GM19328 (cell line): ENCODE results near the gene KCNS1.
"Not testable (repeated sequence)": the region's sequence is repeated elsewhere in the genome, so short reads cannot be mapped to it uniquely, and the experiment has no call there.

ENCODE experiments used
- ATAC-seq: cut with Tn5 transposase; IDR thresholded peaks from one replicate; pipeline ENCODE4 v1.9.1; 2021; ENCODE audit warnings: mild to moderate bottlenecking, moderate library complexity; ENCODE audit not compliant: unreplicated experiment

Gene KCNS1

DNA sequence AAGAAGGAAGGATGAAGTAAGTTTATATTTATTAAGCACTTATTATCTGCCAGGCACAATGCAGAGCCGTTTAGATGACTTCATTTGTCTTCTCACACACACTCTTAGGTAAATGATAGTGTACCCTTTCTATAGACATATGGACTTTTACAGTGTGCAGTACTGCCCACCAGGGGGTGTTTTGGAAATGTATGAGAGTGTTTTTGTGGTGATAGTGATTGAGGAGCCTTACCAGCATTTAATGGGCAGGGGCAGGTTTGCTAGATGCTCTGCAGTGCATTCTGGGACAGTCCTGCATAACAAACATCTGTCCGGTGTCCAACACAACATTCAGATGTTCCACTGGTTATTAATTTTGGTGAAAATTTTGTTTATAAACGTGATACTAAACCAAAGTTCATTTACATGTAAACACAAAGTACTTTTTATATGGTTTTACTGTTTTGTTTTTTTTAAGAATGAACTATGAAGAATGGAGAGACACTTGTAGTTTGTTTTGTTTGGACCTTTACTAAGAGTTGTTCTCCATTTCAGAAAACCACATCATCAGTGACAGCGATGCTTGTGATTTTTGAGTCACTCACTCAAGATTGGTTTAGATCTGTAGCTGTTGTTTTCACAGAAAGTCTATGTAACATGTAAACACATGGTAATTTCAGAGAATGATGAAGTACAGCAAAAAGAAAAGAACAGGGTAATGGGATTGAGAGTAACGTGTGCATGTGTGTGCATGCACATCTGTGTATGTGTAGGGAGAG, 19.9 kb downstream of the KCNS1 start:
- no peak for ATAC-seq

DNA sequence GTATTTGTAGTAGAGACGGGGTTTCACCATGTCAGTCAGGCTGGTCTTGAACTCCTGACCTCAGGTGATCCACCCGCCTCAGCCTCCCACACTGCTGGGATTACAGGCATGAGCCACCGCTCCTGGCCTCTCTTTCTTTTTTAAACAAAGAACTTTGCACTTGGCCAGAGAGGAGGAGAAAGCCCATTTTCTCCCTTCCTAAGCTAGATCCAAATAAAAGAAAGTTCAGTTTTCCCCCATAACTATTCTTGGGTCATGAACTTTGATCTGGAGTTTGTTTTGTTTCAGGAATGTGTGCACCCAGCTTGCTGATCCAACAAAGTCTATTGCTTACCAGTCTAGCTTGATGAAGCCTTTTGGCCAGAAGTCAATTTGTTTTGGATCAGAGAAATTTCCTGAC, 23.4 kb downstream of the KCNS1 start:
- no peak for ATAC-seq

DNA sequence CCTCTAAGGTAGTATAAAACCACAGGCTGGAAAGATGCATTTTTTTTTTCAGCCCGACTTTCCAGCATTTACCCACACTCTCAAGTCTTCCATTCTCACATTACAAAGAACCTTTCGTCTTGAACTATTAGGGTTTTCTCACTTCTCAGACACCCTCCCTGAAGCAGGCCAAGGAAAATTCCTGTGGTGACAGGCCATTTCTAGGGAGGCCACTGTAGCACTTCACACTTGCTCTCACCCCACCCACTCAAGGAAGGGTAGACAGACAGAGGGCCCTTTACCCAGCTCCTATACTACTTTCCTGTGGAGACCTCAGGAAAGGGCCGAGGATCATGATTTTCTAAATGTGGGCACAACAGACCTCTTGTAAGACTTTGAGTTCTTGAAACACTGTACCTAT, 27.7 kb downstream of the KCNS1 start:
- no peak for ATAC-seq

DNA sequence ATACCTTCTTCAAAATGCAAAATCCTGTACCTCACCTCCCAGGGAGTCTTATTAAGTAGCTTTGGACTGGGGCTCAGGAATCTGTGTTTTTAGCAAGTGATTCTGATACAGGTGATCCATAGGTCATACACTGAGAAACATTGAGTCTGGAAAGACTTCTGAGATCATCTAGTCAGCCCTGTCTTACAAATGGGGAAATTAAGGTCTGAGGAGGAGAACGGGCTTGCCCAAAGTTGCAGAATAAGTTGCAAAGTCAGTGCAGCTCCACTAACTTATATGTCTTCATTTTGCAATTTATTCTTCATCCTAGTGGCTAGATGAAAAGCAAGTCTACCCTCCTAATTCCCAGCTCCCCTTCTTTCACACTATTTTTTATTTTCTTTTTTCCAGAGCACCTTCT, 28.9 kb downstream of the KCNS1 start:
- ATAC-seq, result no peak

DNA sequence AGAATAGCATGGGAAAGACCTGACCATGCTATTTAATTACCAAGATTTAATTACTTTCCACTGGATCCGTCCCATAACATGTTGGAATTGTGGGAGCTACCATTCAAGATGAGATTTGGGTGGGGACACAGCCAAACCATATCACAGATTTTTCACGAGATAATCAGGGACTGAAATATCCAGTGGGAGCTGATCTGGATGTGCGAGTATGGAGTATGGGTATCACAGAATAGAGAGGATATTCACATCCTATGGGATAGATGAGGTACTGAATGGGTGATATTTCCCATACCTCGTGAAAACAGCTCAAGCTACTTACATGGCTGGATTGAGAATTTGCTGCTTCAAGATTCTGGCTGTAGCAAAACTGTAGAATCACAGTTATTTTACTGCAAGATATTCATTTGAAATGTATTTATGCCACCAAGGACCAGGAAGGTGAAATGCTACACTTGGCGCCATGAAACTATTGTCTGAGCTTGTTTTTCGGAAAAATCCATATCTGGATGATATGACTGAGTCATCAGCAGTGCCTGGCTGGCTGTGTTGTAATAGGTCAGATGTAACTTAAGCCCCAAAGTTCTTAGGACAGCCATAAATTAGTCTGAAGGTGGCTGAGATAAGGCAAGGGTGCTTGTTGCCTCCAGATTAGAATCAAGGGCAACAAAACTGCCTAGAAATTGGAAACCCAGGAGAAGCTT, 29.8 kb downstream of the KCNS1 start:
- ATAC-seq, result no peak

DNA sequence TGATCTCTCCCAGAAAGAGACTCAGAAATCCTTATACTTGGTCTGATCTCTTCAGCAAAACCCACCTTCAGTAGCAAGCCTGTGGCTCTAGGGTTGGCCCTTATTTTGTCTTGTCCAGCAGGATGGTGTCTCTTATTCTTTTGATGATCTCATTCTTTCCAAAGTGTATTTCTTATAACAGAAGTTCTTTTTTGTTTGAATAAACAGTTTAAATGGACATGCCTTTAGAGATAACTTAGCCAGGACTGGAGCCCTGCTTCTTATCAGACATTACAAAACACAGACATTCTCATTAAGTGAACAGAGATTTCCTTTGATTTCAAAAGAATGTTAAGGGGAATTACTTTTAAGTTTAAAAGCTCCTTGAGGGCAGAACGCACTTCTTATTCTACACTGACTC, 31.7 kb downstream of the KCNS1 start:
- ATAC-seq, result no peak

DNA sequence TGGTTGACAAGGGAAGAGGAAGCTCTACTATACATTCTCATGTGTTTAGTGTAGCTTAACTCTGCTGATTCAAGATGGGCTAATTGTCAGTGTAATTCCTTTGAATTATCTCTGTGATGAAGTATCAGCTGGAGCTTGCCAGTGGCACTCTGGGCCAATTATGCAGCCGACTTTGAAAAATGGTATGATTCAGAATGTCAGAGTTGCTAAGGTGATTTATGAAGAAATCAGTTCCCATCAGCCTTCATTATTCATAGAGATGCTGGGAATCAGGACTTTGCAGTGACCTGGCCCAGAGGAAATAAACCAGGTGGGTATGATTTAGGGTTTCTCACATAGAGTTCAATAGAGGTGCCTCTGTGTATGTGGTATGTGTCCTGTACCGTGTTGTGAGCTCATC, 33.4 kb downstream of the KCNS1 start:
- no peak for ATAC-seq

DNA sequence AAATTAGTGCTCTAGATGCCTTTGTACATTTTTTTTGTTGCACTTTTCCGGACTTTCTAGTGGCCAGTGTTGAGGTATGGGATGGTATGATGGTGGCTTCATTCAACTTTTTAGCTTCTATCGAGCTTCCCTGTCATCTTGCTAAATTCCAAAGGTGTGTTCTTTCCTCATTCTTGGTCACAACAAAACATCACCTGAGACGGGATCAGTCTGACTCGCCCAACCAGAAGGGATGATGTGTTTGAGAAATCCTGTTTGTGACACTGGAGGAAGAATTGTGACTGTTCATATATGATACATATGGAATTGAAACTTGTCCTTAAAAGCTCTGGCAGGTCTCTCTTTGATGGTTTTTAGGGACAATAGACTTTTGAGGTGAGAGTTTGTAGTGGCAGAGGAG, 33.8 kb downstream of the KCNS1 start:
- ATAC-seq, result no peak

DNA sequence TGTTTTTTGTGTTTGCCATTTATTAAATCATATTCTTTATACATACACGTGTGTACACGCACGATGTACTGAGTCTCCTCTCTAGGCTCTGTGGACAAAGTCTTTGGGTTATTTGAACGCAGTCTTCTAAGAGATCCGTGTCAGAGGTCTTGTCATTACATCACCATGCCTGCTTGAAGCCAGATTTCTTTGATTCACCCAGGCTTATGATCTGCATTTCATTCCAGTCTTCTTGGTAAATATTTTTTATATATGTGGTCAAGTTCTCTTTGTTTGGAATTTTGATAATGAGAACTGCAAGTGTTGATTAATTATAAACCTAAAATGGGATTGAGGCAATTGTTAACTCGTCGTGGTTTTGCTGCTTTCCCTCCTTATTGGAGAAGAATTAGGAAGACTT, 34.6 kb downstream of the KCNS1 start:
- no peak for ATAC-seq

DNA sequence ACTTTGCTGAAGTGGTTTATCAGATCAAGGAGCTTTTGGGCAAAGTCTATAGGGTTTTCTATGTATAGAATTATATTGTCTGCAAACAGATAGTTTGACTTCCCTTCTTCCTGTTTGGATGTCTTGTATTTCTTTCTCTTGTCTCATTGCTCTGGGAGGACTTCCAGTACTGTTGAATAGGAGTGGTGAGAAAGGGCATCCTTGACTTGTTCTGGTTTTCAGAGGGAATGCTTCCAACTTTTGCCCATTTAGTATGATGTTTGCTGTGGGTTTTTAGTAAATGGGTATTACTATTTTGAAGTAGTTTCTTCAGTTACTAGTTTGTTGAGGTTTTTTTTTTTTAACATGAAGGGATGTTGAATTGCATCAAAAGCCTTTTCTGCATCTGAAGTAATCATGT, 36.1 kb downstream of the KCNS1 start:
- no peak for ATAC-seq

DNA sequence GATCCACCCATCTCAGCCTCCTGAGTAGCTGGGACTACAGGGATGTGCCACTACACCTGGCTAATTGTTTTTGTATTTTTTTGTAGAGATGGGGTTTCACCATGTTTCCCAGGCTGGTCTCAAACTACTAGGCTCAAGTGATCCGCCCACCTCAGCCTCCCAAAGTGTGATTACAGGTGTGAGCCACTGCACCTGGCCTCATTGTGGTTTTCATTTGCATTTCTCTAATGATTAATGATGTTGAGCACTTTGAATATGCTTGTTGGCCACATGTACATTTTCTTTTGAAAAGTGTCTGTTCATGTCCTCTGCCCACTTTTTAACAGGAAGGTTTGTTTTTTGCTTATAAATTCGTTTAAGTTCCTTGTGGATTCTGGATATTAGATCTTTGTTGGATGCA, 37.8 kb downstream of the KCNS1 start:
- ATAC-seq, result not testable (repeated sequence)

DNA sequence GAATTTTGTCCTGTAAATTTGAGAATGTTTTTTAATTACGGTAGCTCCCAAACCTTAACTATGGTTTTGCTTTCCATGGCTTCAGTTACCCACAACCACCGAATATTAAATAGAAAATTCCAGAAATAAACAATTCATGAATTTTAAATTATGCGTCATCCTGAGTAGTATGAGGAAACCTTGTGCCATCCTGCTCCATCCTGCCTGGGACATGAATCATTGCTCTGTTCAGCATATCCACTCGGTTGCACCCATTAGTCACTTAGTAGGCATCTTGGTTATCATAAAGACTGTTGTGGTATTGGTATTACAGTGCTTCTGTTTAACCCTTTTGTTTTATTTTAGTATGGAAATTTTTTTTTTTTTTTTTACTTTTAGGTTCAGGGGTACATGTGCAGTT, 39.7 kb downstream of the KCNS1 start:
- ATAC-seq, result no peak

DNA sequence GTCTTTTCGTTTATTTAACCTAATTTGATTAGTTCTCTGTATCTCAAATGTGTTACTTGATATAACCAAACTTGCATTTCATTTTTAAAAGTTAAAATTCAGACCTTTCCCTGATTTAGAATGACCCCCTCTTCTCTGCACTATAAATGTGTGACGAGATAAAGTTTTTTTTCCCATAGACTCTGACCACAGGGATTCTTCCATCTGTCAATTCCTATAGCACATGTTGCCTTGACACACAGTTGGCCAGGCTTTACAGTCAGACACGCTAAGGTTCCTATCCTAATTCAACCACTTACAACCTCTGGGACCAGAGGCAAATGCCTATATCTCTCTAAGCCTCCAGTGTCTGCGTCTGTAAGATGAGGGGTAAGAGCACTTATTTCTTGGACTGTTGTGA, 40.6 kb downstream of the KCNS1 start:
- ATAC-seq, result no peak

DNA sequence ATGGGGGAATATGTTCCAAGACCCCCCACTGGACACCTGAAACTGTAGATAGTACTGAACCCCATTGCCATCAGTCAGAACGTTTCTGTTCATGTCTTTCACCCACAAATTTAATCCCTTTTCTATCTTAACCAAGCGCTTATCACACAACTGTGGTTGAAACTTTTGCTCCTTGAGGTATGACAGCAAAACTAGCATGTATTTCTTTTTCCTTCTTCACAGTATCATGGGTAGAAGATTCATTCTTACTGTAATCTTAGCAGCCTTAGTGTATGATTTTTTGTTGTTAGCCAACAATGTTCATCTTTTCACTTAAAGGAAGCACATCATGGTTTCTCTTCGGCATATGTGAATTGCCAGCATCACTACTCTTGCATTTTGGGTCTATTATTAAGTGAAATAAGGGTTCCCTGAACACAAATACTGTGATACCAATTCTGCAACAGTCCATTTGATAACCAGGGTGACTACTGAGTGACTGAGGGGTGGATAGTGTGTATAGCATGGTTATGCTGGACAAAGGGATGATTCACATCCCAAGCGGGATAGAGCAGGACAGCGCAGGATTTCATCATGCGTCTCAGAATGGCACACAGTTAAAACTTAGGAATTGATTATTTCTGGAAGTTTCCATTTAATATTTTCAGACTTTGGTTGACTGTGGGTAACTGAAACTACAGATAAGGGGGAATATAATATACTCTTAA, 41.8 kb downstream of the KCNS1 start:
- ATAC-seq, result no peak

DNA sequence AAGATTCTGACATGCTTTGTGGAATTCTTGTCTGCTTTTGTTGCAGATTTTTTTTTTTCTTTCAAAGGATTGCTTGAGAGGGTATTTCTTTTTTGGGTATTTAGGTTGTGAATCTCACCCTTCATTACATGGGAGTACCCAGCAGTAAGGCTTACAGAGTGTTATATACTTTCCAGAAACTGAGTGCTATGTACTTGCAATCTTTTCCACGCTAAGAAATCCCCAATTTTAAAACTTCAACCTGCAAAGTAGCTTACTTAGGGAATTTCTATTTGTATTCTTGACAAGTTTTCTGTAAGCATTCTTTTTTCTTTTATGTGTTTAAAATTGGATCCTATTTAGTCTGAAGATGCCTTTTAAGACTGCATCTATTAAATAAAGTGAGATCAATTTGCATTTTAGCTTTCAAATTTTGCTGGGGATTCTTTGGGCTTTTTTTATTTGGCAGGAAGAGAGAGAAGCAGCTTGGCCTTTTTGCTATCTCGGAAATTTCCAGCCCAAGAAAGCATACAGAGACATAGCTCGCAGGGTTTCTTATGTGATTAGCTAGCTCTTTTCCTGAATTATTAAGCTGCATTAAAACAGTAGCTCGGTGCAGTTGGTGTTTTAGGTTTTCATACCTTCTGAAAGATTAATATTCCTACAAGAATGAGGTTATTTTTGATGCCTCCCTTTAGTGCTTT, 42.6 kb downstream of the KCNS1 start:
- ATAC-seq, result no peak

DNA sequence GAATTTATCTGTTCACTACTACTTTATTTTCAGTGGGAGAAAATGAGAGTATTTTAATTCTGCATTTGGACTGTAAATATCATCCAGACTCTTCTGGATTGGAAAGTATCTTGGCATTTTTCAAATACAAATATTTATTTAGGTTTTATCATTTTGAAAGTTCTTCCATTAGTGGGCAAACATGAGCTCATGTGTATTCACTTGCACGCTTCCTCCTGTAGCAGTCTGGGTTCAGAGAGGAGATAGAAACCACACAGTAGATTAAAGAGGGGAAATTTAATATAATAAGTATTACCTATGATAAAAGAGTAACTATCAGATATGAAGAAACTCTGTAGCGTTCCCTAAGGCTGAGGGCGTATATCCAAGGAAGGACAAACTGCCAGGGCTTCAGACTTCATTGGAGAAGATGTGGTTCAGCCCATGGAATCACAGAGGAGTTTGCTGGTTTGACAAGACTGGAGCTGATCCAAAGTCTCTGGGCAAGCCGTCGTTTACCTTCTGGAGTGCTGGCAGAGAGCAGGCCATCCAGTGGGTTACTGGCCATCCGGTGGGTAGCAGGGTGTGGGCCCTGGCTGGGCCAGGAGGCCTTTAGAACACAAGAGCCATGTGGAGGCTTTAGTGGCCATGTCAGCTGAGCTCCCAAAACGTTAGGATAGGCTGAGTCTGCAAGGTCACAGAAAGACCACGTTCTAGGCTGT, 44.3 kb downstream of the KCNS1 start:
- no peak for ATAC-seq

DNA sequence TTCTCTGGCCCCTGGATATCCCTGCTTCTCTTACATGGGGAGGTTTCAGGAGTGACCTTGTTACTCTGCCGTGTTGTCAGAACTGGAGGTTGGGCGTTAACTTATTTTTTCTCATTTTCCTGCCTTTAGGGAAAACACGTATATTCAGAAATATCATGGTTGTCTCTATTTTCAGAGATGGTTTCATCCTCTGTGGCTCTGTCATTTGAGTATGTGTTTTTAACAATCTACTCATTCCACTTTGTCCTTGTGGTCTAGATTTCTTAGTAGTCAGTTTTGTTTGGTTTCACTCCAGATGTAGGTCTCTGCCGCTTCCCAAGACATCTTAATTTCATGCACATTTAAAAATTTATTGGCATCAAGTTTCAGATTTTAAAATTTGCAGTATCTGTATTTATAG, 45.9 kb downstream of the KCNS1 start:
- ATAC-seq, result no peak

DNA sequence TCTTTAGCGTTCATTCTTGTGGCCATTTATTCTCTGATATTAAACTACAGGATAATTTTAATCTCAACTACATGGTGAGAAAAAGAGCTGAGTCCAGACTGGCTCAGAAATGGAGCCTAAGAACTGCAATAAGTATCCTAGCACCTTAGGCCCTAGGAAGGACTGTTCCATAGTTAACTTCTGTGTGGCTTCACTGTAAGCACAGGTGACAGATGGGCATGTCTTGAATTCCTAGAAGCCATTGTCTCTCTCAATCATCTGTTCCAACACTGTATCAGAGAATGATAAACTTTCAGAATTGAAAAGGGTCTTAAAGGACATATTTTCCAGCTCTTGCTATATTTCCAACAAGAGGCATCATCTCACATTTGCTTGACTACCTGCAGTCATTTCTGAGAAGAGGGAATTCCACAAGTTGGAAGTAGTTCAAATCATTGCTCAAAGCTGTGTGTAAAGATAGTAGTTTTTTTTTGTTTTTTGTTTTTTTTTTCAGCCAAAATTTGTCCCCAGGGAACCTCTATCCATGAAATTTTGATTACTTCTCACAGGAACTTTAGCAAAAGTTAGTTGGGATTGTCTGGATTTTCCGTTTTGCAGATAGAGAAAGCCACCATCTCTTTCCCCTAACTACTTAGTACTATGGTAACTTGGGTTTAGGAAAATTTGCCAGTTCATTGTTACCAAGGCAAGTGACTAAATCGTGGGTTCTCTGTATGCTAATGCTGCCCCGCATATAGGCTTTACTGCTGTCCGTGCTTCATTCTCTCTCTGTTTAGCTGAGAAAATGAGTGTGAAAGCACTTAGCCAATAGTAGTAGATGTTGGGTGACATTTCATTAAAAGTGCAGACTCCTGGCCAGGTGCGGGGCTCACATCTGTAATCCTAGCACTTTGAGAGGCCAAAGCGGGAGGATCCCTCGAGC, 47.2 kb downstream of the KCNS1 start:
- no peak for ATAC-seq

DNA sequence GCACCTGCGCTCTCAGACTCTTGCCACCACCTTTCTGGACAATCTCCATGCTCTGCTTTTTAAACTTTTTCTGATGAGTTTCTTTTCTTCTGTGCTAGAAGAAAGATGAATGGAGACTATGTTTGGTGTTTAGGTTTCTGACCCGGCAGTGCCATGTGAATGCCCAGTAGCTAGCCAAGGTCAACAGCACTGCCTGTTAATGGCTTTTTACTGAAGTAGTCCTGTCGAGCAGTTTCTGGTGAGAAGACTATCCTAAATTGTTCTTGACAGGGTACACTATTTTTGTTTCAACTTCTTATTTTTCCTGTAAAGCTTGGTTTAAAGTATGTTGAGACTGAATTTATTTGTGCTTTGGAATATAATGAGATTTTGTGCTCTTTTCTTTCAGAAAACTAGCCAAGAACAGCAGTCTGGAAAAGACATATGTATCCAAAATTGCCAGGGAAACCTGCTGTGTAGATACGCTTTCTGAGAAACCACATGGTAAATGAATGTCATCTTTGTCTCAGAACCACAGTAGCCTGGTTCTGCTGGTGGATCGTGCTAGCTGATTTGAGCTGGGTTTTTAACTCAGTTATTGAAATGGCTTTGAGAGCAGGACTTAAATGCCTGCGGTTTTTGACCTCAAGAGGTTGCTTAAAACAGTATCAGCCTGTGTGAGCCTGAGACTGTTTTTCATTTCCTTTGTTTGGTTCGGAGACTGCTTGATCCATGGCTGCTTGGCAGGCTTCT, 48.1 kb downstream of the KCNS1 start:
- ATAC-seq, result no peak
